Activated T-cell treated with anti-CD3 and anti-CD28 coated beads, Interleukin-2, amount 50 U/mL, for 4 hours (primary cell): ENCODE data around the gene DEFB108B. TPM values are rescaled to one million over a fixed set of nuclear protein-coding genes. Genes with fewer than 3 reads are reported as not detected.
"Not testable (repeated sequence)": the region's sequence is repeated elsewhere in the genome, so short reads cannot be mapped to it uniquely, and the experiment has no call there.

ENCODE experiments used
- ATAC-seq, 2 donors: fragments of 200-7000 bp; cut with Tn5 transposase; one replicate each; pipeline ENCODE4 v1.10.0; 2021
- DNase-seq: peaks from one replicate; pipeline ENCODE4 v3.0.0-alpha.2; 2020
- H3K27me3 Mint-ChIP-seq: one replicate; pipeline ENCODE4 v1.8.0; 2021; ENCODE audit warnings: low read depth, mixed read lengths
- H3K36me3 Mint-ChIP-seq: one replicate; pipeline ENCODE4 v1.8.0; 2022; ENCODE audit warnings: mixed read lengths; ENCODE audit not compliant: insufficient read depth
- H3K4me1 Mint-ChIP-seq: one replicate; pipeline ENCODE4 v1.8.0; 2021; ENCODE audit warnings: low read depth, mixed read lengths
- H3K4me3 Mint-ChIP-seq: one replicate; pipeline ENCODE4 v1.8.0; 2021; ENCODE audit warnings: mild to moderate bottlenecking, moderate library complexity, mixed read lengths
- H3K9me3 Mint-ChIP-seq: one replicate; pipeline ENCODE4 v1.8.0; 2021; ENCODE audit warnings: mixed read lengths
- total RNA-seq, 3 donors: library from RNA; stranded (reverse); gene quantifications; one replicate each; pipeline ENCODE4 v1.2.1, GENCODE V29; 2021

DEFB108B gene
- total RNA-seq, 3 donors from 2014 or later: not detected

GRCh38 chr11:71860835-71861234, 27.8 kb downstream of the DEFB108B start:
- H3K4me1 Mint-ChIP-seq, H3K9me3 Mint-ChIP-seq, DNase-seq, H3K27me3 Mint-ChIP-seq, H3K36me3 Mint-ChIP-seq, H3K4me3 Mint-ChIP-seq, ATAC-seq: not testable (repeated sequence)

GRCh38 chr11:71863978-71864627, 31.1 kb downstream of the DEFB108B start:
- not testable (repeated sequence) for H3K4me1 Mint-ChIP-seq, DNase-seq, H3K36me3 Mint-ChIP-seq, H3K27me3 Mint-ChIP-seq, H3K4me3 Mint-ChIP-seq, H3K9me3 Mint-ChIP-seq
- peak; percentile 35 to 62 for ATAC-seq

- H3K9me3 Mint-ChIP-seq, H3K4me3 Mint-ChIP-seq, DNase-seq, H3K27me3 Mint-ChIP-seq, ATAC-seq, H3K36me3 Mint-ChIP-seq, H3K4me1 Mint-ChIP-seq: not testable (repeated sequence)
Measured at GRCh38 chr11:71867209-71867608, 34.2 kb downstream of the DEFB108B start.

- H3K4me3 Mint-ChIP-seq, H3K27me3 Mint-ChIP-seq, H3K36me3 Mint-ChIP-seq, H3K9me3 Mint-ChIP-seq, H3K4me1 Mint-ChIP-seq, DNase-seq: not testable (repeated sequence)
- ATAC-seq: peak; percentile 48 to 58
Measured at GRCh38 chr11:71869931-71870330, 36.9 kb downstream of the DEFB108B start.

- not testable (repeated sequence) for H3K27me3 Mint-ChIP-seq
Measured at GRCh38 chr11:71870661-71871060, 37.7 kb downstream of the DEFB108B start.

DNA sequence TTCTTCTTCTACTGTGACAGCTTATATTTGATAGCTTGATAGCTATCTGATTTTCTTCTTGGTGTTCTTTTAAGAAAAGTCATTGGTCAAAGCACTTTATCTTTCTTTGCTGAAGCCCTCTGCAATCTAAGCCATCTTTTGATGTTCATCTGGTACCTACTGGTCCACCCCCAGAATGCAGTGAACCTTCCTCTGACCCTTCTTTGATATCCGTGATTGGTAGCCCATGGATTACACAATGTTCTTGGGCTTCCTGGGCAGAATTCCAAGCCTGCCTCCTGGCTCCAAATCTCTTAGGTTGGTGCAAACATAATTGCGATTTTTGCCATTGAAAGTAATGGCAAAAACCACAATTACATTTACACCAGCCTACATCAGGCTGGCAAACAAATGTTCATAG, 43.3 kb downstream of the DEFB108B start:
- H3K27me3 Mint-ChIP-seq: not testable (repeated sequence)

More at GRCh38 chr11:71870661-71871060, 37.7 kb downstream of the DEFB108B start:
- H3K9me3 Mint-ChIP-seq, ATAC-seq, H3K4me3 Mint-ChIP-seq, H3K4me1 Mint-ChIP-seq, DNase-seq: not testable (repeated sequence)
- H3K36me3 Mint-ChIP-seq: peaks cover 11% of the 10 kb centered on the region

DNA sequence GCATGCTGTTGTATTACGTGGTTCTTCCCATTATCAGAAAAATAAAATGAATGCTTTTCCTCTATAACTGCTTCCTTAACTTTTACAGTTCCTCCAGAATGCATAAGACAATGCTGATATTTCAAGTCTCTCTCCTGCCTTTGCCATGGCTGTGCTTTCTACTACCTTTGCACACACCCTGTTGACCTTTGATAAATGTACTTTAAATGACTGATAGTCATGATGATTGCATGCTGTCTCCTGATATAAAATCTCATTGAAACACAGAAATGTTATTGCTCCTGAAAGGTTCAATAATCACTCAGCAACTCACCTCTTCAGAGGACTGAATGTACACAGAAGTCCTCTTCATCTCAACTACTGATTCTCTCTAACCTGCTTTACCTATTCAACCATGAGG, 45.1 kb downstream of the DEFB108B start, which contains the start of gene DEFB131B:
Gene DEFB131B, plus strand, starts transcription at position 395 of the 400 bp plus-strand sequence. Its CDS starts 0 bp downstream, at position 395.
- H3K36me3 Mint-ChIP-seq: peaks cover 31% of the 10 kb centered on the region
- DNase-seq, H3K27me3 Mint-ChIP-seq, H3K4me3 Mint-ChIP-seq, H3K4me1 Mint-ChIP-seq, H3K9me3 Mint-ChIP-seq, ATAC-seq: not testable (repeated sequence)

More for the DNA sequence above, 43.3 kb downstream of the DEFB108B start:
- not testable (repeated sequence) for H3K4me3 Mint-ChIP-seq, ATAC-seq, H3K9me3 Mint-ChIP-seq, DNase-seq, H3K4me1 Mint-ChIP-seq
- peaks cover 27% of the 10 kb centered on the region for H3K36me3 Mint-ChIP-seq

GRCh38 chr11:71885806-71886205, 52.8 kb downstream of the DEFB108B start:
- not testable (repeated sequence) for H3K4me1 Mint-ChIP-seq, H3K4me3 Mint-ChIP-seq, DNase-seq, H3K9me3 Mint-ChIP-seq, H3K36me3 Mint-ChIP-seq, ATAC-seq, H3K27me3 Mint-ChIP-seq

Other genes starting within 250 kb of the DEFB108B start
- gene DEFB131B, start 45.3 kb downstream of the DEFB108B start, total RNA-seq: not detected
- 10 to 100 TPM; 10.3 to 12.2 (median 10.5) TPM for gene XNDC1N, start 95.4 kb downstream of the DEFB108B start, total RNA-seq
- gene RNF121, start 95.8 kb downstream of the DEFB108B start, total RNA-seq: 10 to 100 TPM; 38.3 to 46.0 (median 43.0) TPM
- gene IL18BP, start 165.7 kb downstream of the DEFB108B start, total RNA-seq: 1 to 10 TPM; 7.9 to 9.8 (median 9.3) TPM
- 10 to 100 TPM; 80.8 to 90.6 (median 85.3) TPM for gene NUMA1, start 247.3 kb downstream of the DEFB108B start, total RNA-seq
- 1 to 10 TPM; 3.3 to 7.7 (median 7.3) TPM for gene LRRC51, start 247.7 kb downstream of the DEFB108B start, total RNA-seq